Stimulated activated CD4-positive, alpha-beta T cell treated with anti-CD3 and anti-CD28 coated beads, Interleukin-1b, Interleukin-23, amount 100 ng/mL, for 1 hour (primary cell): ENCODE results near the gene IRF9.

Experiments
- DNase-seq, 2 donors: peaks; one replicate each; pipeline ENCODE4 v3.0.0-alpha.2; 2020; ENCODE audit warnings: low read depth in 2 of 2

The IRF9 gene

GRCh38 chr14:24132061-24132685 is 28.9 kb upstream of the IRF9 start:
- no peak for DNase-seq

DNA sequence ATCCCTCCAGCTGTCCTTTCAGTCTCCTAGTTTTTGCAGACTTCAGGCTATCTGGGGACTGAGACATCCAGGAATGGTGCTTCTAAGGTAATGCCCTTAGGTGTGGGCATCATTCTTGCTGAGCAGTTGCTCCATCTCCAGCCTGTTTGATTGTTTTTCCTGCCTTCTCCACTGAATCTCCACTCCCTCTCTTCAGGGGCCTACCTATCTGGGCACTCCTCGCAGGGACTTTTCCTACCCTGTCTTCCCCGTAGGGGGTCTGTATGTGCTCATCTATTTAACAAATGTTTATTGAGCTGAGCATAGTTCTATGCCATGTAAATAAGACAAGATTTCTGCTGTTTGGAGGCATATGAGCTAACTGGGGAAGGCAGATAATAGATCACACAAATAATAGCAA is 28.1 kb upstream of the IRF9 start:
- no peak for DNase-seq

- DNase-seq: no peak
These were observed 27.3 kb upstream of the IRF9 start for GRCh38 chr14:24133735-24134134.

DNA sequence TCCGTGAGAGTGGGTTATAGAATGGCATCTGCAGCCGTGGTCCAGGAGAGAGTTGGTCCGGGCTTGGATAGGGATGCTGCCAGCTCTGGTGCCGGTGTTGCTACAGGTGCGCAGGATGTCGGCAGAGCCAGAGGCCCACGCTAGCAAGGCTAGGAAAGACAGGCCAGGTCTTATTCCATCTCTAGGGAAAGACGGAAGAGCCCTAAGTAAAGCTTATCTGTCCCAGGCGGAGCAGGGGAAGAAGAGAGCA is 25.6 kb upstream of the IRF9 start:
- no peak for DNase-seq

GRCh38 chr14:24135834-24136683 is 25.0 kb upstream of the IRF9 start, which contains the start of gene PSME1:
PSME1 (plus strand) TSS chr14:24136194; CDS start chr14:24136263, 69 bp downstream.
- peak; percentile 89 to 94 for DNase-seq

DNA sequence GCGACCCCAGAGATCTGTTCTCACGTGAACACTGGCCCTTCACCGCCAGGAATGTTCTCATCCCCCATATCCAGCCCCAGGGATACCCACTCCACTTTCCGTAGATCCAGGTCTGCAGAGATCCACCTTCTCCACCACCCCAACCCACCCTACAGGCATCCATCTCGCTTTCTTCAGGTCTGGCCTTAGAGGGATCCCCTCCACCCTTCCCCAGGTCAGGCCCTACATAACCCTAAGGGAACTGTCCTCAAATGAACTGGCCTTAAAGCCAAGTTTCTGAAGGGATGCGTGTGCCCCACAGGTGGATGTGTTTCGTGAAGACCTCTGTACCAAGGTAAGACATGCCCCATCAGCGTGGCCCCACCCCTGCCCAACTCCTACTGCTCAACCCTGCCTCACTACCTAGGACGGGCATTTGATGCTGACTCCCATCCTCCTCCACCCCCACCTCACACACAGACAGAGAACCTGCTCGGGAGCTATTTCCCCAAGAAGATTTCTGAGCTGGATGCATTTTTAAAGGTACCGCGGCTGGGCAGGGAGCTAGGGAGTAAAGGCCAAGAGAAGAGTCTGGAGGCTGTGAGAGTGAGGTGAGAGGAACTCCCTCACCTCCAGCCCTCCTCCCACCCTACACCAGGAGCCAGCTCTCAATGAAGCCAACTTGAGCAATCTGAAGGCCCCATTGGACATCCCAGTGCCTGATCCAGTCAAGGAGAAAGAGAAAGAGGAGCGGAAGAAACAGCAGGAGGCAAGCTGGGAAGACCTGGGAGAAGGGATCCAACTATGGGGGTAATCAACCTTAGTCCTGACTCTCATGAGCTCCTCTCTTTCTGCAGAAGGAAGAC is 24.2 kb upstream of the IRF9 start:
- no peak for DNase-seq

DNA sequence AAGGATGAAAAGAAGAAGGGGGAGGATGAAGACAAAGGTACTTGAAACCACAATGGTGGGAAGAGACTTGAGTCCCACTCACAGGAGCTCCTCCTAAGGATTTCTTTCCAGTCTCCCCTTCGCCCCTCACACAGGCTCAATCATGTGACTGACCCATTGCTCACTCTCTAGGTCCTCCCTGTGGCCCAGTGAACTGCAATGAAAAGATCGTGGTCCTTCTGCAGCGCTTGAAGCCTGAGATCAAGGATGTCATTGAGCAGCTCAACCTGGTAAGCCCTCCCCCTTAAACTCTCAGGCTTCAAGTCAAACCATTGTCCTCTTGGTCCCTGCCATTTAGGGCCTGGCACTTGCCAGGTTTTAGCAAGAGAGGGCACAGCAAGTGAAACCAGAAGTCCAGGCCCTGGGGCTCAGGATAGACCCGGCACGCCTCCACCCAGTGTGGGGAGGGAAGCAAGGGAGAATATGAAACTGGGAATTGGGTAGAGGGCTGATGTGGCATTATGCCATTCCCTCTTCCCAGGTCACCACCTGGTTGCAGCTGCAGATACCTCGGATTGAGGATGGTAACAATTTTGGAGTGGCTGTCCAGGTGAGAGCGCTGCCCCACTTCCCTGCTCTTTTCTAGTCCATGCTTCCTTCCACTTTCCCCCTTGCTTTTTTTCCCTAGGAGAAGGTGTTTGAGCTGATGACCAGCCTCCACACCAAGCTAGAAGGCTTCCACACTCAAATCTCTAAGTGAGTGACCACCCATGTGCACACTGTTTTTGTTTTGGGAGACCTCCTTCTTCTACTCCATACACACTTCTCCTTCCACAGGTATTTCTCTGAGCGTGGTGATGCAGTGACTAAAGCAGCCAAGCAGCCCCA is 23.3 kb upstream of the IRF9 start:
- DNase-seq: no peak

GRCh38 chr14:24138396-24139271 is 22.4 kb upstream of the IRF9 start:
- DNase-seq: no peak

GRCh38 chr14:24139272-24139934 is 21.7 kb upstream of the IRF9 start:
- no peak for DNase-seq

- DNase-seq: peak; percentile 97 to 99
These were observed 19.8 kb upstream of the IRF9 start, which contains the start of gene EMC9 for GRCh38 chr14:24141097-24141880. EMC9 (minus strand) TSS chr14:24141591; CDS start chr14:24141304, 287 bp downstream.

DNA sequence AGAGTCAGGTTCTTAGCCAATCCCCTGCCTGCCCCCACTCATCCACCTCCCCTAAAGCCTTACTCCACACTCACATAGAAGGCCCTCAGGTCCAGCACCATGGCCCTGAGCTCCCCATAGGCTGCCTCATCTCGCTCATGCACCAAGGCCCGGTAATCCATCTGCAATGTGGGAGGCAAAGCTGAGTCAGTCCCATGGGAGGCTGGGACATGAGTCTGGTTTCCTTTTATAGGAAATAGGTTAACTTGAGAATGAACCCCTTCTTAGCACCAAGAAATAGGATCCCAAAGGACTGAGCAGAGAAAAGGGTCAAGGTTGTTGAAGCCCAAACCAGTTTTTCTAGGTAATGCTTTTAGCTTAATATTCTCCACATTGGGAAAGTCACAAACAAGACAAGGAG is 17.6 kb upstream of the IRF9 start:
- DNase-seq: no peak

DNA sequence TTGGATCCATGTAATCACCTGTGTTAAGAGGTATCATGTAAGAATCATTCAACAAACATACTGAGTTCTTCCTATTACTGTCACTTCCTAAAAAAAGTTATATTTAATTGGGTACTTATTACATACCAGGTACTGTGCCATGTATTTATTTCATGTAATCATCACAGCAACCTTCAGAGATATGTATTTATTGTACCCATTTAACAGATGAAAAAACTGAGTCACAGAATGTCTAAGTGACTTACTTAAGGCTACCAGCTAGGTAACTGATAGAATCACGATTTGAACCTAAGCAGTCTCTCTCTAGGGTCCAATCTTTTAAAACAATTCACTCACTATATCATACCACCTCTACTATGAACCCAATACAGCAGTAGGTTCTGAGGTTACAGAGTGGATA is 16.6 kb upstream of the IRF9 start:
- no peak for DNase-seq

DNA sequence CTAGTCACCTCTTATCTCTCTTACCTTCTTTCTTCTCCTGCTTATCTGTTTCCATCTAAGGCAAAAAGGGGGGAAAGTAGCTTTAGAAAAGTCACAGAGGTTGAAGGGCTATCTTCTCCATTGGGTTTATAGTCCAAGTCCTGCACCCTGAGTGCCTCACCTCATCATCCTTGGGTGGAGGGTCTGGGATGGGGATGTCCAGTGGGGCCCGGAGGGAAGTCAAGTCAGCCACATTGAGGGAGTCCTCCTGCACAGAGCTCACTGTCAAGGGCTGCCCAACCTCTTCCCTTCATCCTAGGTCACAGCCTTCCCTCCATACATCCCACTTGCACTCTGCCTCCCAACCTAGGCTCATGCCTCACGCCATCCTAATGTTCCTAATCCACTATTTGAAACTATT is 15.8 kb upstream of the IRF9 start:
- no peak for DNase-seq

- DNase-seq: no peak
These were observed 15.2 kb upstream of the IRF9 start for GRCh38 chr14:24145690-24146452.

- peak; percentile 45 to 58 for DNase-seq
These were observed 14.6 kb upstream of the IRF9 start, which contains the start of gene PSME2 for GRCh38 chr14:24146453-24146977. PSME2 (minus strand) TSS chr14:24146610; CDS start chr14:24146581, 29 bp downstream.

DNA sequence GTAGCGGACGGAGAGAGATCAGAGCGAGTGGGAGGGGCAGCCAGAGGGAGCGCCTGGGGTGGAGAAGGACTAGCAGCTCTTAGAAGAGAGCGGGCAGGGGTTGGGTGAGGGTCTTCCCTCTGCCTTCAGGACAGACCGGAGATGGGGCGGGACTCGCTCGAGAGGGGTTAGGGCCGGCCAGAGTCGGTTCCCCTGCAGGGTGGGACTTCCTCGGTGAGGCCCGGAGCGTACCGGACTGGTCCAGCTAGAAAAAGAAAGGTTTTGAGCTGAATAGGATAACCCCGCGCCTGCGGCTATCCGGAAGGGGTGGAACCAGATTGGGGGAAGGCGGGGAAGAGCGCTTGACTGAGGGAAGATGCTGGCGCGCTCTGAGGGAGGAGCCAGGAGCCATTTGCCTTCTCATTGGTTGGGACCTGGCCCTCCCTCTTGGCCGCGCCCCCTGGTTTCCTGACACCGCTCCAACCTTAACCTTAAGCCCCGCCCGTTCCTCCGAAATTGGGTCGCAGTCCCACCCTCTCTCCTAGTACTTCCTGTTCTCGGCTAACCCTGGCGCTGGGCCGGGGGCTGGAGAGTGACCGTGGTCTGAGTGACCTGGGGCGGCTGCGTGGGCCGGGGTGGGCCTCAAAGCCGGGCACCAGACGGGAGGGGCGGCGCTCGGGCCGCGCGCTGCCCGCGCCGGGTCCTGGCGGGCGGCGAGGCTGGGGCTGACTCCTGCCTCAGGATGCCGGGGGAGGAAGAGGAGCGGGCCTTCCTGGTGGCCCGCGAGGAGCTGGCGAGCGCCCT is 13.9 kb upstream of the IRF9 start, which contains the start of gene RNF31:
RNF31 (plus strand) TSS at position 521 of the 783 bp plus-strand sequence; CDS start at position 722, 201 bp downstream.
- peak; percentile 90 to 93 for DNase-seq
